T-helper 1 cell treated with Interleukin-12 subunit alpha and Interleukin-12 subunit beta and Interleukin-4 antibody, amounts not matched to agents 30 μg/mL and 1 μg/mL, for 36 hours (primary cell): Measurements from ENCODE around the gene ILK.

Experiments used
- H3K27ac Mint-ChIP-seq: one replicate; pipeline ENCODE4 v1.8.0; 2021; ENCODE audit warnings: mild to moderate bottlenecking, mixed read lengths
- H3K27me3 Mint-ChIP-seq: one replicate; pipeline ENCODE4 v1.8.0; 2021; ENCODE audit warnings: low read depth, mixed read lengths
- H3K36me3 Mint-ChIP-seq: one replicate; pipeline ENCODE4 v1.8.0; 2021; ENCODE audit warnings: low read depth, mixed read lengths
- H3K4me1 Mint-ChIP-seq: one replicate; pipeline ENCODE4 v1.8.0; 2021; ENCODE audit warnings: low read depth, mixed read lengths
- H3K4me3 Mint-ChIP-seq: one replicate; pipeline ENCODE4 v1.8.0; 2021; ENCODE audit warnings: mild to moderate bottlenecking, moderate library complexity, mixed read lengths
- H3K9me3 Mint-ChIP-seq: one replicate; pipeline ENCODE4 v1.8.0; 2021; ENCODE audit warnings: mixed read lengths

The ILK gene

DNA sequence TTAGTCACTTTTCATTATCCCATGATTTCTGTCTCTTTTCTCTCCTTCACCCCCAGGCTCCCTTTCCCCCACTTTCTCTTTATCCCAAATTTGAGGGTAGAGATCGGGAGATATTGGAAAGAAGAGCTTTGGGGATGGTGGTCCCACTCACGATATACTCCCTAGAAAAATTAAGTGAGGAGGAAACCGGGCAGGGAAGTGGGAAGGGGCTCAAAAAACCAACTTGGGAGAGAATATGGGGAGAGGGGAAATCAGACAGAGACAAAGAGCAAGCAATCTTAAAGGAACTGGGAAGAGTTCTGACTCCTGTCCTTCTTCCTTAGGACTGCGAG, 53.0 kb downstream of the ILK start:
- Mint-ChIP-seq H3K36me3 (no peaks in the 10 kb centered on the region), H3K4me1 (peaks cover 2% of the 10 kb centered on the region), H3K9me3 (no peaks in the 10 kb centered on the region), H3K4me3 (peak overlapping the region; percentile 68), H3K27ac (no peak overlapping the region), H3K27me3 (peaks cover 17% of the 10 kb centered on the region)

- no peaks in the 10 kb centered on the region for H3K9me3 Mint-ChIP-seq
- no peaks in the 10 kb centered on the region for H3K36me3 Mint-ChIP-seq
- H3K27me3 Mint-ChIP-seq = peaks cover 21% of the 10 kb centered on the region
- peak overlapping the region; percentile 11 for H3K4me3 Mint-ChIP-seq
- no peak overlapping the region for H3K27ac Mint-ChIP-seq
- H3K4me1 Mint-ChIP-seq = peaks cover 2% of the 10 kb centered on the region
Measured at GRCh38 chr11:6656936-6657335, 53.4 kb downstream of the ILK start.

DNA sequence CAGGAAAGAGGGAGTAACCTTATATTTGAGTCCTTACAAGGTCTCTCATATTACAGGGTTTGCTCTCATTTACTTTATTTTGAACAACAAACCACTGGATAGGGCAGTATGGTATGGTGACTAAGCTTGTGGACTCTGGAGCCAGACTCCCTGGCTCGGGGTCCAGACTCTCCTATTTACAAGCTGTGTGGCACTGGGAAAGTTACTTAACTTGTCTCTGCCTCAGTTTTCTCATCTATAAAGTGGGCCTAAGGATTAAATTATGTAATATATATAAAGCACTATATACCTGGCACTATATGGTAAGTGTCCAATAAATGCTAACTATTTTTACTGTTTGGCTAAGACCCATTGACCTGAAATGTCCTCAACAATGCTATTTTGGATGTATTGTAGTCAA, 53.8 kb downstream of the ILK start:
- Mint-ChIP-seq H3K27me3 (peaks cover 22% of the 10 kb centered on the region), H3K4me3 (no peak overlapping the region), H3K9me3 (no peaks in the 10 kb centered on the region), H3K4me1 (peaks cover 2% of the 10 kb centered on the region), H3K36me3 (no peaks in the 10 kb centered on the region), H3K27ac (no peak overlapping the region)

DNA sequence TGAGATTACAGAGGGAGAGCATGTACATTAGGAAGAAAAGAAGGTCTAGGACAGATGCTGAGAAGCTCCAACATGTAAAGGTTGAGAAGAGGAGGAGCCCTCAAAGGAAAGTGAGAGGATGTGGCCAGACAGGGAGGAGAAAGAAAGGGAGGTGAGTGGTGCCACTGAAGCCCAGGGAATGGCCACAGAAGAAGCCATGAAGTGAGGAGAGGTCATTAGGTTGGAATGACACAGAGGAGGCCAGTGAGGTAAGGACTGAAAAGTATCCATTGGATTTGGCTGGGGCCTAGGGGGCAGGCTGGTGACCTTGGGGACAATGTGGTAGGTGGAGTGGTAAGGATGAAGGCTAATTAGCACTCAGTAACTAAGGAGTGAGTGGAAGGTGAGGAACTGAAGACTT, 55.1 kb downstream of the ILK start:
- Mint-ChIP-seq H3K27ac (no peak overlapping the region), H3K36me3 (no peaks in the 10 kb centered on the region), H3K4me3 (no peak overlapping the region), H3K4me1 (peaks cover 6% of the 10 kb centered on the region), H3K9me3 (no peaks in the 10 kb centered on the region), H3K27me3 (peaks cover 34% of the 10 kb centered on the region)
